Heart left ventricle (tissue), 13 donors: Measurements from ENCODE around the gene SLC25A21.

Experiments used
- CTCF ChIP-seq, 12 donors: fragments of 200-600 bp; sonication (generic) in 4 of 12; IDR thresholded peaks; one replicate each; pipeline versions ENCODE4 v1.5.0 to v1.8.0; 2018 to 2022; ENCODE audit warnings: antibody characterized with exemption in 12 of 12, mild to moderate bottlenecking in 5 of 12
- POLR2A ChIP-seq, 2 donors: fragments of 450-650 bp; IDR thresholded peaks; one replicate each; pipeline ENCODE4 v1.6.1; 2017; ENCODE audit warnings: antibody characterized with exemption in 2 of 2, mild to moderate bottlenecking in 2 of 2, moderate library complexity in 2 of 2
- donor health status: ischemic (EF 13 %, LVEDD 7.1; RV severe dilation, severe dysfunction).
- donor health status: DM: no; HTN: yes; CAD: no.
- donor health status: DM: no; HTN: no; CAD: no.
- donor health status: ischemic (EF 25% LVEDD 6.9; RV normal size, moderate dysfunction).
- donor health status: ischemic (EF 25% LVEDD 5.7; RV mildly dilated, moderate dysfunction).
- donor health status: ischemic (EF 35%, LVEDD 5.7; RV mildly dilated, moderate dysfunction).
- donor health status: nonischemic (EF 11% LVEDD 7.7; RV severe dilation, severe dysfunction).
- donor health status: DM: yes; HTN: yes; CAD: no.
- donor health status: PGD.
- donor health status: ischemic (EF 29% LVEDD 5.4; RV normal size, mild dysfunction).
- donor health status: nonischemic (EF 23%, LVEDD 6.1; RV moderate dilation, normal function).

GRCh38 chr14:37036669-37037341 is 135.6 kb downstream of the SLC25A21 start:
- TF ChIP-seq CTCF (IDR thresholded peaks at IDR 0.05), result no peak
- no peak for TF ChIP-seq POLR2A (IDR thresholded peaks at IDR 0.05)
